Ectodermal cell (in vitro differentiated cells): ENCODE data around the gene TSPAN2.

ENCODE experiments used
- H3K27ac ChIP-seq: 2 replicates; pipeline ENCODE4 v1.7.0; 2013; ENCODE audit warnings: mild to moderate bottlenecking, low read depth, low read length; ENCODE audit not compliant: insufficient read depth, poor library complexity, severe bottlenecking
- H3K27me3 ChIP-seq: 2 replicates; pipeline ENCODE4 v1.7.0; 2013; ENCODE audit warnings: mild to moderate bottlenecking, low read length; ENCODE audit not compliant: insufficient read depth, control insufficient read depth, poor library complexity, severe bottlenecking
- H3K36me3 ChIP-seq: one replicate; pipeline ENCODE4 v1.7.0; 2013; ENCODE audit warnings: low read length; ENCODE audit not compliant: control insufficient read depth, insufficient read depth
- H3K4me1 ChIP-seq: one replicate; pipeline ENCODE4 v1.7.0; 2013; ENCODE audit warnings: low read length; ENCODE audit not compliant: control insufficient read depth, insufficient read depth
- H3K4me3 ChIP-seq: 2 replicates; pipeline ENCODE4 v1.7.0; 2013; ENCODE audit warnings: low read depth, low read length, control low read depth; ENCODE audit not compliant: insufficient read depth
- H3K9me3 ChIP-seq: 2 replicates; pipeline ENCODE4 v1.7.0; 2013; ENCODE audit warnings: mild to moderate bottlenecking, low read length, moderate library complexity; ENCODE audit not compliant: control insufficient read depth
- WGBS, 2 experiments: methylation state at CpG; one replicate each; pipeline ENCODE4 v1.1.7; 2013; ENCODE audit warnings: missing lambda C conversion rate in 2 of 2; 5-methylcytosine and 5-hydroxymethylcytosine counted together

Gene TSPAN2

DNA sequence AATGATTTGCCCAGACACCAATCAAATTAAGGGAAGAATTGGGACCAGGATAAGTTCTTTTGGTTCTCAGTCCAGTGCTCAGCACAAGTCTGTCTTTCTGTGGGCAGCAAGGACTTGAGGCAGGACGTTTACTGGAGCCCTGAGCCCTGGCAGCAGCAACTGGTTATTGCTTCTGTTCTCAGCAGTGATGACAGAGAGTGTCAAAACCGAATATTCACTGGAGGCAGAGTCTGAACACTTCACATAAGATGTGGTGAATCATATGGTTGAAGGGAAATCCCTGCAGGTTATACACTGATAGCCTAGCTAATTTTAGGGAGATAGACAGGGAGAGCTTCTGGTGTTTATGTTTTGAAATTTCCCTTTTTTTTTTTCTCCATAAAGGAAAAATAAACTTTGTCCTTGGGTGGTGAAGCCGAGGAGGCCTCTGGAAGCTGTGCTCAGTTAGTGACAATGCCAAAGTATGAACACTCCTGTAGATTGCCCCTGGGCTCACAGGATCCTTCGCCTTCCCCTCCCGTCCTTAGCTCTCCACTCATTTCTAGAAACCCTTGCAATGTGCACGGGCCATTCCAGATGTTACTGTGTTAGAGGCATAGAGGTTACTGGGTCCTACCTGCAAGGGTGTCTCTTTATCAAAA, 26.3 kb upstream of the TSPAN2 start:
- no peaks in the 10 kb centered on the region for H3K9me3 ChIP-seq
- no peaks in the 10 kb centered on the region for H3K36me3 ChIP-seq
- H3K27ac ChIP-seq = no peak overlapping the region
- no peaks in the 10 kb centered on the region for H3K27me3 ChIP-seq
- 87 to 91% methylated on average over 6 of the region's 6 CpGs for WGBS, 2 experiments
- no peak overlapping the region for H3K4me3 ChIP-seq
- H3K4me1 ChIP-seq = no peaks in the 10 kb centered on the region

DNA sequence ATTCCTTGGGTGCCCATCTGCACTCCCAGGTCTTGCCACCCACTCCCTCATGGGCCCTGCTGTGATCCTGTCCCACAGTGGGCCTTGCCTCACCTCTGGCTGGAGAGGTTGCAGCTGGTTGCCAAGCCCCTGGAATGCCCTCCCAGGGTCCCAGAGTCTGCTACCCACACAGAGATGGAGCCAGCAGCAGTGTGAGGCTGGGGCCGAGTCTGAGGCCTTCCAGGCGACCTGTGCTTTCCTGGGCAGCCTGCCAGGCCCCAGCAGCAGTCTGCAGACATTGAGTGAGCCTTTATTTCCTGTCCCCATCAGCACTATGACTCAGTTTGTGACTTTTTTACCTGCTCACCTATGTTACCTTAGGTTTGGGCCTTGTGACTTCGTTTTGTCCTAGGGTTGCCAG, 25.0 kb upstream of the TSPAN2 start:
- H3K4me1 ChIP-seq = no peaks in the 10 kb centered on the region
- H3K27ac ChIP-seq = no peak overlapping the region
- no peak overlapping the region for H3K4me3 ChIP-seq
- 81 to 88% methylated on average over 3 of the region's 3 CpGs for WGBS, 2 experiments
- no peaks in the 10 kb centered on the region for H3K9me3 ChIP-seq
- no peaks in the 10 kb centered on the region for H3K27me3 ChIP-seq
- no peaks in the 10 kb centered on the region for H3K36me3 ChIP-seq

DNA sequence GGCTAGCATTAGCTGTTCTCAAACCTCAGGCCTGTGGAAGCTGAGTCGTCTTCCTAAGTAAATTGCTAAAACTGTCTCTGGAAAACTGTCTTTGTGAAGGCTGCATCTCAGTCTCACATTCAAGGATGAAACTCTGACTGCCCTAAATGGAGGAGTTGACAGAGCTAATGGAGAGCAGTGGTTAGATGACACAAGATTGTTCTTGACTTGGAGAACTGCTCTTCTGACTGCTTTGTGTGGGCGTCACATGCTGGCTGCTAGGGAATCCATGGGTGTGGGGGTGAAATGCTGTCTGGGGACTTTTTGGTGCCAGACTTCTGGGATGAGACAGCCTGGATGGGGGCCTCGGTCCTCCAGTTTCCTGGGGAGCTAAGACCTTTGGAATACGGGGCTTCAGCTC, 24.5 kb upstream of the TSPAN2 start:
- H3K27ac ChIP-seq = no peak overlapping the region
- H3K4me3 ChIP-seq = no peak overlapping the region

GRCh38 chr1:115112496-115113375, 23.4 kb upstream of the TSPAN2 start:
- Histone ChIP-seq H3K4me3 (no peak overlapping the region), H3K27ac (no peak overlapping the region), H3K36me3 (no peaks in the 10 kb centered on the region), H3K27me3 (no peaks in the 10 kb centered on the region), H3K9me3 (no peaks in the 10 kb centered on the region), H3K4me1 (no peaks in the 10 kb centered on the region)
- 37% methylated on average over 18 of the region's 18 CpGs for WGBS, 2 experiments

More for the DNA sequence above, 24.5 kb upstream of the TSPAN2 start:
- H3K9me3 ChIP-seq = no peaks in the 10 kb centered on the region
- no peaks in the 10 kb centered on the region for H3K4me1 ChIP-seq
- no peaks in the 10 kb centered on the region for H3K36me3 ChIP-seq
- WGBS, 2 experiments = 91 to 92% methylated on average over 4 of the region's 4 CpGs
- no peaks in the 10 kb centered on the region for H3K27me3 ChIP-seq

GRCh38 chr1:115107516-115108260, 18.4 kb upstream of the TSPAN2 start:
- Histone ChIP-seq H3K36me3 (no peaks in the 10 kb centered on the region), H3K27me3 (no peaks in the 10 kb centered on the region), H3K4me1 (no peaks in the 10 kb centered on the region), H3K4me3 (no peak overlapping the region), H3K27ac (no peak overlapping the region), H3K9me3 (no peaks in the 10 kb centered on the region)
- WGBS, 2 experiments = 92% methylated on average over 5 of the region's 5 CpGs

DNA sequence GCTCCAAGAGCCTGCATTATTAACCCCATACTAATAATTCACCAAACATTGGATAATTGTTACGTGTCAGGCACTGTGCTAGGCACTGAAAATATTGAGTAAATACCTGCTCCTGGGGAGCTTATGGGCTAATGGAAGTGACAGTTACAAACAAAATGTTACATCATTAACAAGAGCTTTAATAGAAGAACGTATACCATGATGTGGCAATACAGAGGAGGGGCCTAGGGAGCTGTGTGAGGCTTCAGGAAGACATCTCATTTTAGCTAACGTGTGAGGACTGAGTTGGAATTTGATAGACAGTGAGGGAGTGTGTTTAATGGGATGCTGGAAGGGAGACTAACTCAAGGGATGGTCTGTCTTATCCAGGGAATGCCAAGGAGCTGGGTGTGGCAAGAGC, 16.5 kb upstream of the TSPAN2 start:
- Histone ChIP-seq H3K27me3 (no peaks in the 10 kb centered on the region), H3K36me3 (no peaks in the 10 kb centered on the region), H3K9me3 (no peaks in the 10 kb centered on the region), H3K4me3 (no peak overlapping the region), H3K4me1 (no peaks in the 10 kb centered on the region), H3K27ac (no peak overlapping the region)
- 92% methylated on average over 3 of the region's 3 CpGs for whole genome bisulfite sequencing, 2 experiments

- Histone ChIP-seq H3K4me1 (no peaks in the 10 kb centered on the region), H3K4me3 (no peak overlapping the region), H3K36me3 (no peaks in the 10 kb centered on the region), H3K27ac (no peak overlapping the region), H3K9me3 (no peaks in the 10 kb centered on the region), H3K27me3 (no peaks in the 10 kb centered on the region)
- WGBS, 2 experiments = 77 to 92% methylated on average over 1 of the region's 1 CpG
These were observed 10.4 kb upstream of the TSPAN2 start for GRCh38 chr1:115099693-115100050.

GRCh38 chr1:115098979-115099692, 9.8 kb upstream of the TSPAN2 start:
- no peaks in the 10 kb centered on the region for H3K36me3 ChIP-seq
- H3K27me3 ChIP-seq = no peaks in the 10 kb centered on the region
- H3K4me1 ChIP-seq = no peaks in the 10 kb centered on the region
- H3K4me3 ChIP-seq = no peak overlapping the region
- no peaks in the 10 kb centered on the region for H3K9me3 ChIP-seq
- 85% methylated on average over 13 of the region's 13 CpGs for WGBS, 2 experiments
- H3K27ac ChIP-seq = no peak overlapping the region

- Histone ChIP-seq H3K27ac (no peak overlapping the region), H3K4me1 (no peaks in the 10 kb centered on the region), H3K9me3 (no peaks in the 10 kb centered on the region), H3K4me3 (no peak overlapping the region), H3K36me3 (no peaks in the 10 kb centered on the region), H3K27me3 (peaks cover 9% of the 10 kb centered on the region)
- 100% methylated on average over 1 of the region's 1 CpG for WGBS, 2 experiments
These were observed 2.9 kb upstream of the TSPAN2 start for GRCh38 chr1:115092175-115092574.
